Measurements from ENCODE around the gene TMTC2.

The TMTC2 gene

DNA sequence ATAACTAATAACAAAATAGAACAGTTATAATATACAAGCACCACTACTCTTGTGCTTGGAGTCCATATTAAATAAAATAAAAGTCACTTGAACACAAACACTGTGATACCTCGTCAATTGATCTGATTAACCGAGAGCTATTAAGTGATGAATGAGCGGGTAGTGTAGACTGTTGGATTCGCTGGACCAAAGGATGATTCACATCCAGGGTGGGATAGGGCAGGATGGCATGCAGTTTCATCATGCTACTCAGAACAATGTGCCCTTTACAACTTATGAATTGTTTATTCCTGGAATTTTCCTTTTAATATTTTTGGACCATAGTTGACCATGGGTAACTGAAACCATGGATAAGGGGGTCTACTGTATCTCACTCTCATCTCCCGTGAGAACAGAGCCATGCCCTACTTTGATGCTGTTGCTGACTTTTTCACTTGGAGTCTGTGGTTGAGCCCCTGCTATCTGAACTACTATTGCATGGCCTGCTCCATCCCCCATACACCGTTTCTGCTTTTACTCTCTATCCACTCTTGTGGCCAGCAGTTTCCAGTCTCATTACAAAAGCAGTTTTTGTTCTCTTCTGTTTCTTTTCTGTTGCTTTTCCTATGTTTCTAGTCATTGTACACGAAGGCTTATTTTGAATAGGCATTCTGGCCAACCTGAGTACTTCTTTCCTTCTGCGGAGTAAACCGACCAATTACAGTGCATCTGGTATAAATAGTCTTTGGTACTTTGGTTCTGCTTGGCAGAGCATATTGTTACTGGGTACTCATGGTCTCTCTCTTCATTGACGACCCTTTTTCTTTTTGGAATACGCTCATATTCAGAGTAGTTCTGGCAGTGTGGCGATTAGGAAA, 12.2 kb downstream of the TMTC2 start:
- Histone ChIP-seq H3K9ac (ENCODE audit: low read length in 2 of 2) (no peak overlapping the region), H3K9me3 (ENCODE audit: control insufficient read depth in 2 of 2, low read length in 2 of 2) (no peaks in the 10 kb centered on the region), H3K27ac (ENCODE audit: low read length) (no peak overlapping the region), H3K4me3 (ENCODE audit: low read length in 2 of 2) (no peak overlapping the region), H3K4me1 (ENCODE audit: control insufficient read depth, insufficient read depth, low read length) (no peaks in the 10 kb centered on the region), H3K36me3 (ENCODE audit: control insufficient read depth in 2 of 2, insufficient read depth in 2 of 2, low read length in 2 of 2) (no peaks in the 10 kb centered on the region), H3K27me3 (ENCODE audit: control insufficient read depth in 1 of 2, insufficient read depth in 2 of 2, low read length in 2 of 2) (no peaks in the 10 kb centered on the region)

DNA sequence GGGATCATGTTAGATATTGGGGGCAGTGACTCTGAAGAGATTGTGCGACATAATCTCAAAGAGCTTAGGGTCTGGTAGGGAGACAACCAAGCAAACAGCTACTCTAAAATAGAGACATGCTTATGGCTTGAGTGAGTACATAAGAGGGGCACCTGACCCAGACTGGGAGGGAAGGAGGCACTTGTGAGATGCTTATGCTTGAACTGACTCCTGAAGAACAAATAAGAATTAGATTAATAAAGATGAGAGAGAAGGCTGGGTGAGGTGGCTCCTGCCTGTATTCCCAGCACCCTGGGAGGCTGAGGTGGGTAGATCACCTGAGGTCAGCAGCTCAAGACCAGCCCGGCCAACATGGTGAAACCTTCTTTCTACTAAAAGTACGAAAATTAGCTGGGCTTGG, 19.1 kb downstream of the TMTC2 start:
- H3K4me1 ChIP-seq (ENCODE audit: control insufficient read depth, insufficient read depth, low read length), result peaks cover 16% of the 10 kb centered on the region
- H3K36me3 ChIP-seq (ENCODE audit: control insufficient read depth in 2 of 2, insufficient read depth in 2 of 2, low read length in 2 of 2), result no peaks in the 10 kb centered on the region
- no peaks in the 10 kb centered on the region for H3K9me3 ChIP-seq (ENCODE audit: control insufficient read depth in 2 of 2, low read length in 2 of 2)
- no peaks in the 10 kb centered on the region for H3K27me3 ChIP-seq (ENCODE audit: control insufficient read depth in 1 of 2, insufficient read depth in 2 of 2, low read length in 2 of 2)
- H3K9ac ChIP-seq (ENCODE audit: low read length in 2 of 2), result no peak overlapping the region
- no peak overlapping the region for H3K4me3 ChIP-seq (ENCODE audit: low read length in 2 of 2)
- no peak overlapping the region for H3K27ac ChIP-seq (ENCODE audit: low read length)

DNA sequence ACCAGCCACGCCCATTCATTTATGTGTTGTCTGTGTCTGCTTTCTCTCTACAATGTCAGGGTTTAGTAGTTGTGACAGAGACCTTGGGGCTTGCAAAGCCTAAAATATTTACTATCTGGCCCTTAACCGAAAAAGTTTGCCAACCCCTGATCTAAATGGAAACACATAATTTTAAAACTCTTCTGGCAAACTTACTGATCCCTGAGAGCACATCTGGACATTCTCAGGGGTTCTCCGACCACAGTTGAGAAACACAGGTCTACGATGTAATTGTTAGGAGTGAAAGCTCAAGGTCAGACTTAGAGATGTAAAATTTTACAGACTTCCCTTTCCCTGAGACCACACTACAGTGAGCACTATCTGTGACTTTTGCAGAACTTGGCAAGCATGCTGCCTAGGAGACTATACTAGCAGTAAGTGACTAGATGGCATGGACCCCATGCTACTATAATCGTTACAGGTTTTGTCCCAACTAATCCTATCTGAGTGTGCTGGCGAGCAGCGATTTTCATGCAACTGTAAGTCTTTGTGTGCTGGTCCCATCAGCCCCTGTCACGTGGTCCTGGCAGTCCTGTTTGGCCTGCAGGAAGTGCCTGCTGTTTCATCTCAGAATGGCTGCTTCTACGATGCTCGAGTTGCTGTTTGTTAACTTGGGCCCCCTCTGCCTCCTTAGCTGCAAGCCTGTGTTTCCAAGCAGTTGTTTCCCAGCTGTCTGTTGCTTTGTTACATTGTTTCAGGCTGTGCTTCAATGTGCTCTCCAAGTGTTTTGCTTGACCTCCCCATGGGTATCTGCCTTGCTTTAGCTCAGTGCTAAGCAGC, 21.6 kb downstream of the TMTC2 start:
- Histone ChIP-seq H3K36me3 (ENCODE audit: control insufficient read depth in 2 of 2, insufficient read depth in 2 of 2, low read length in 2 of 2) (no peaks in the 10 kb centered on the region), H3K9me3 (ENCODE audit: control insufficient read depth in 2 of 2, low read length in 2 of 2) (no peaks in the 10 kb centered on the region), H3K9ac (ENCODE audit: low read length in 2 of 2) (peak overlapping the region; percentile 8 to 55), H3K27ac (ENCODE audit: low read length) (peak overlapping the region; percentile 80), H3K4me1 (ENCODE audit: control insufficient read depth, insufficient read depth, low read length) (peaks cover 16% of the 10 kb centered on the region), H3K27me3 (ENCODE audit: control insufficient read depth in 1 of 2, insufficient read depth in 2 of 2, low read length in 2 of 2) (no peaks in the 10 kb centered on the region), H3K4me3 (ENCODE audit: low read length in 2 of 2) (peak overlapping the region; percentile 53 to 58)

DNA sequence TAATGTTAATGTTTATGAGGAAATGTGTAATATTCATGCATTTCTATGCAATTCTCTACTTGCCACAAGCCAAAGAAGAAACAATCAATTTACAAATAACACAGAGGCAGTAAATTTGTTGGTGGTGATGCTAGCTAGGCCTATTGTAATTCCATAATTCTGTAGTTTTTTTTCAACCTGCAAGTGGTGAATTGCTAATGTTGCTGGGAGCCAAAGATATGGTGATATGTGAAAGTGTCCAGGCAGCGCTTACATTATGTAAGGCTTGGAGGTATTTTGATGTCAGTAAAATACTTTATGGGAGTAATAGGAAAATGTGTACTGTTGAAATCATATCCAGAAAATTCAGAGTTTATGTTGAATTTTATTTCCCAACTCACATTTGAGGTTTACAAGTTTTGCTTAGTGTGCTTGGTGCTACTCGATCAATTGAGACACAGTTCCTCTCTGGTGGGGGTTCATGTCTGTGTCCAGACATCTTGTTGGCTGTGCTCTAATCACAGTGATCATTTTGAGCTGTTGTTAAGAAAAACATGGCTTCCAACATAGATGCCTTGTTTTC, 23.2 kb downstream of the TMTC2 start:
- no peaks in the 10 kb centered on the region for H3K9me3 ChIP-seq (ENCODE audit: control insufficient read depth in 2 of 2, low read length in 2 of 2)
- peaks cover 16% of the 10 kb centered on the region for H3K4me1 ChIP-seq (ENCODE audit: control insufficient read depth, insufficient read depth, low read length)
- H3K4me3 ChIP-seq (ENCODE audit: low read length in 2 of 2), result no peak overlapping the region
- peak overlapping the region; percentile 80 for H3K27ac ChIP-seq (ENCODE audit: low read length)
- no peak overlapping the region for H3K9ac ChIP-seq (ENCODE audit: low read length in 2 of 2)
- H3K36me3 ChIP-seq (ENCODE audit: control insufficient read depth in 2 of 2, insufficient read depth in 2 of 2, low read length in 2 of 2), result no peaks in the 10 kb centered on the region
- H3K27me3 ChIP-seq (ENCODE audit: control insufficient read depth in 1 of 2, insufficient read depth in 2 of 2, low read length in 2 of 2), result no peaks in the 10 kb centered on the region

DNA sequence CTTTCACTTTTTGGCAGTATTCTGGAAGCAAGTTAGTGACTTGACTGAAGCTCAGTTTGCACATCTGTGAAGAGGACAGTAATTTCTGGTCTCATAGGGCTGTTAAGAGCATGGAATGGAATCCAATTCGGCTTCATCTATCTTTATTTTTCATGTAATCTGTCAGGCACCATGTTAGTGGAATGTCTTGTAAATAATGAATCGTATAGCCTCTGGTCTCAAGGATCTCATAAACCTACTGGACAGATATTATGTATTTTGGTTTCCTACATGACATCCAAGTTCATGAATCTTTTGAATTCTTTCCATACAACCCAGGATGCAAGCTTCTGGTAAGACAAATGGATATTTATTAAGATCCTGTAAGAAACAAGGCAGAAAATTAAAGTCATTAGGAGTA, 24.0 kb downstream of the TMTC2 start:
- no peak overlapping the region for H3K9ac ChIP-seq (ENCODE audit: low read length in 2 of 2)
- no peaks in the 10 kb centered on the region for H3K36me3 ChIP-seq (ENCODE audit: control insufficient read depth in 2 of 2, insufficient read depth in 2 of 2, low read length in 2 of 2)
- no peaks in the 10 kb centered on the region for H3K9me3 ChIP-seq (ENCODE audit: control insufficient read depth in 2 of 2, low read length in 2 of 2)
- no peak overlapping the region for H3K4me3 ChIP-seq (ENCODE audit: low read length in 2 of 2)
- H3K4me1 ChIP-seq (ENCODE audit: control insufficient read depth, insufficient read depth, low read length), result peaks cover 16% of the 10 kb centered on the region
- no peaks in the 10 kb centered on the region for H3K27me3 ChIP-seq (ENCODE audit: control insufficient read depth in 1 of 2, insufficient read depth in 2 of 2, low read length in 2 of 2)
- H3K27ac ChIP-seq (ENCODE audit: low read length), result no peak overlapping the region

DNA sequence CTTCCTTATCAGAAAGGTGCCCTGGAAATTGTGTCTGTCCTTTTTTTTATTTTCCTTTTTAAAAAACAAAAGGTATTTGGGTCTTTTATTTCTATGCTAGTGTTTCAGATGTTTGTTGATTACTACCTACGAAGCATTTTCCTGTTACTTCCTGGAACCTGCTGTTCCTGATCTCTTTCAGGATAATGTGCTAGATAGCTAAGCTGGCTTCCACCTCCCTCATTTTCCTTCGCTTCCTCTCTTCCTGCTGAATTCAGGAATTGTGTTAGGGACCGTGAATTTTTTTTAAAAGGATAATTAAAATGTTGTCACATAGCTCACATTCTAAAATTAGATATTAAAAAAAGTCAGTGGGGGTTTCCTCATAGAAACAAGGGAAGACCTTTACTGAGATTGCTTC, 27.7 kb downstream of the TMTC2 start:
- no peak overlapping the region for H3K27ac ChIP-seq (ENCODE audit: low read length)
- H3K4me3 ChIP-seq (ENCODE audit: low read length in 2 of 2), result no peak overlapping the region
- no peaks in the 10 kb centered on the region for H3K4me1 ChIP-seq (ENCODE audit: control insufficient read depth, insufficient read depth, low read length)
- H3K9ac ChIP-seq (ENCODE audit: low read length in 2 of 2), result no peak overlapping the region
- no peaks in the 10 kb centered on the region for H3K36me3 ChIP-seq (ENCODE audit: control insufficient read depth in 2 of 2, insufficient read depth in 2 of 2, low read length in 2 of 2)
- no peaks in the 10 kb centered on the region for H3K27me3 ChIP-seq (ENCODE audit: control insufficient read depth in 1 of 2, insufficient read depth in 2 of 2, low read length in 2 of 2)
- H3K9me3 ChIP-seq (ENCODE audit: control insufficient read depth in 2 of 2, low read length in 2 of 2), result no peaks in the 10 kb centered on the region

DNA sequence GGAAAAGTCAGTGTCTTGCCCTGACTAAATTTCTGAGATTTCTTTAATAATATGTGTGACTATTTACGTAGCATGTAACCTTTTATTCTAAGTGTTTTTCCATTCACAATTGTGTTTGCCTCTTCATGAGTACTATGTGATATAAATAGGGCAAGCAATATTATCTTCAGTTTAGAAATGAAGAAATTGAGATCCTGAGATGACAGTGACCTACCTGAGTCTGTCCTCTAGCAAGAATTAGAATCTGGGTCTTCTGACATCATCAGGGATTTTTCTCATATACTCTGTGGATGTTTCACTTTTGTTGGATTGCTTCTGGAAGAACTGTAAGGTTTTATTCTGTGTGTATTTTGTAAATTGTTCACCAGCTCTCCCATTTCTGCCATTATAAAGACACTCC, 35.0 kb downstream of the TMTC2 start:
- Histone ChIP-seq H3K36me3 (ENCODE audit: control insufficient read depth in 2 of 2, insufficient read depth in 2 of 2, low read length in 2 of 2) (no peaks in the 10 kb centered on the region), H3K27me3 (ENCODE audit: control insufficient read depth in 1 of 2, insufficient read depth in 2 of 2, low read length in 2 of 2) (no peaks in the 10 kb centered on the region), H3K27ac (ENCODE audit: low read length) (no peak overlapping the region), H3K4me3 (ENCODE audit: low read length in 2 of 2) (no peak overlapping the region), H3K9me3 (ENCODE audit: control insufficient read depth in 2 of 2, low read length in 2 of 2) (no peaks in the 10 kb centered on the region), H3K4me1 (ENCODE audit: control insufficient read depth, insufficient read depth, low read length) (no peaks in the 10 kb centered on the region), H3K9ac (ENCODE audit: low read length in 2 of 2) (no peak overlapping the region)

DNA sequence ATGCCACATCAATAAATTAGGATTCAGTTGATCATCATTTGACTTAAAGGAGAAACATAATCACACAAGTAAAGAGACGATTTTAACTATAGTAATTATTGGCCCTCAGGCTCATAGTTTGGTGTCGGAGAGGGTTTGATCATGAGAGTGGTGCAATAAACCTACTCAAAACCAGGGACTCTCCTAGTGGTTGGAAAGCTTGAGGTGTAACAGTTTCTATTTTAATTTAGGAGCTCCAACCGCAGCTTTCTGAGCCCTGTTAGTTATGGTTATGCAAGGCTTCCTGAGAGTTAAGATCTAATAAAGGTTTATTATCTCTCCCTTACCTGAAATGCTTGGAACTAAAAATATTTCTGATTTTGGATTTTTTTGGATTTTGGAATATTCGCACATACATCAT, 36.4 kb downstream of the TMTC2 start:
- Histone ChIP-seq H3K27me3 (ENCODE audit: control insufficient read depth in 1 of 2, insufficient read depth in 2 of 2, low read length in 2 of 2) (no peaks in the 10 kb centered on the region), H3K36me3 (ENCODE audit: control insufficient read depth in 2 of 2, insufficient read depth in 2 of 2, low read length in 2 of 2) (no peaks in the 10 kb centered on the region), H3K4me3 (ENCODE audit: low read length in 2 of 2) (no peak overlapping the region), H3K9ac (ENCODE audit: low read length in 2 of 2) (no peak overlapping the region), H3K9me3 (ENCODE audit: control insufficient read depth in 2 of 2, low read length in 2 of 2) (no peaks in the 10 kb centered on the region), H3K27ac (ENCODE audit: low read length) (no peak overlapping the region), H3K4me1 (ENCODE audit: control insufficient read depth, insufficient read depth, low read length) (no peaks in the 10 kb centered on the region)

DNA sequence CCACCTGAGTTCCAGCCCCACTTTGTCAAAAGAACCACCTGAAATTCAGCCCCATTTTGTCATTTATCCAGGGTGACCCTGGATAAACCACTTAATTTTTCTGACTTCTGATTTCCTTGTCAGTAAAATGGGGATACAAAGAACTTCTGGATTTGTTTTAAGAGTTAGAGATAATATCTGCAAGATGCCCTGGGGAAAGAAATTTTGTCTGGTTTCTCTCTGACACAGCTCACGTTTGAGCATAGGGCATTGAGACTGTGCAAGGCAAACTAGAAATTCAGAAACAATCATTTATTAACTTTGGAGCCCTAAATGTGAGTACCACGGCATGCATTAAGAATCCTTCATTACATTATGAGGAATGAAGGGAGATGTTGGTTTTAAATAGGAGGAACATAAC, 37.2 kb downstream of the TMTC2 start:
- H3K4me1 ChIP-seq (ENCODE audit: control insufficient read depth, insufficient read depth, low read length), result no peaks in the 10 kb centered on the region
- no peak overlapping the region for H3K4me3 ChIP-seq (ENCODE audit: low read length in 2 of 2)
- H3K27me3 ChIP-seq (ENCODE audit: control insufficient read depth in 1 of 2, insufficient read depth in 2 of 2, low read length in 2 of 2), result no peaks in the 10 kb centered on the region
- H3K9me3 ChIP-seq (ENCODE audit: control insufficient read depth in 2 of 2, low read length in 2 of 2), result no peaks in the 10 kb centered on the region
- no peaks in the 10 kb centered on the region for H3K36me3 ChIP-seq (ENCODE audit: control insufficient read depth in 2 of 2, insufficient read depth in 2 of 2, low read length in 2 of 2)
- no peak overlapping the region for H3K9ac ChIP-seq (ENCODE audit: low read length in 2 of 2)
- no peak overlapping the region for H3K27ac ChIP-seq (ENCODE audit: low read length)

DNA sequence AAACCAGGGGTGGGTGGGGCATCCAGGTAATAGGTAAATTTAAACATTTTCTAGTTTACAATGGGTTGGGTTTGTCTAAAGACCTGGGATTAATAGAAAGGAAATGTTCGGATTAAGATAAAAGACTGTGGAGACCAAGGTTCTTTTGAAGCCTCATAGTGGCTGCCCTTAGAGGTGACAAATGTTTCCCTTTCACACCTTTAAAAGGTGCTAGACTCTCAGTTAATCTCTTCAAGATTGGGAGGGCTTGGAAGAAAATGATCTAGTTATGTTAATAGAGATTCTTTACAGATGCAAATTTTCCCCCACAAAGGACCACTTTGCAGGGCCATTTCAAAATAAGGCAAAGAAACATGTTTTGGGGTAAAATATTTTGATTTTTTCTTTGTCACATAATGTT, 39.0 kb downstream of the TMTC2 start:
- H3K4me1 ChIP-seq (ENCODE audit: control insufficient read depth, insufficient read depth, low read length), result no peaks in the 10 kb centered on the region
- H3K4me3 ChIP-seq (ENCODE audit: low read length in 2 of 2), result no peak overlapping the region
- H3K27me3 ChIP-seq (ENCODE audit: control insufficient read depth in 1 of 2, insufficient read depth in 2 of 2, low read length in 2 of 2), result no peaks in the 10 kb centered on the region
- H3K36me3 ChIP-seq (ENCODE audit: control insufficient read depth in 2 of 2, insufficient read depth in 2 of 2, low read length in 2 of 2), result no peaks in the 10 kb centered on the region
- H3K9me3 ChIP-seq (ENCODE audit: control insufficient read depth in 2 of 2, low read length in 2 of 2), result no peaks in the 10 kb centered on the region
- H3K9ac ChIP-seq (ENCODE audit: low read length in 2 of 2), result no peak overlapping the region
- no peak overlapping the region for H3K27ac ChIP-seq (ENCODE audit: low read length)
